Stomach (tissue), 19 donors: ENCODE measurements around the gene NUDT8. TPM values are rescaled to one million over a fixed set of nuclear protein-coding genes. Genes with fewer than 3 reads are reported as not detected.

Source experiments
- DNase-seq, 2 donors: peaks; one replicate each; pipeline versions ENCODE4 v3.0.0 to v3.0.0-alpha.2; 2013 to 2019
- H3K27ac ChIP-seq, 5 donors: fragments of 200-600 bp in 4 of 5; sonication (generic) in 4 of 5; one replicate each; pipeline ENCODE4 v1.5.1; 2013 to 2019; ENCODE audit warnings: mild to moderate bottlenecking in 1 of 5, moderate library complexity in 1 of 5
- H3K27me3 ChIP-seq, 3 donors: fragments of 200-600 bp; sonication (generic); one replicate each; pipeline ENCODE4 v1.5.1; 2017 to 2019; ENCODE audit warnings: mixed run types in 1 of 3
- H3K36me3 ChIP-seq, 4 donors: fragments of 200-600 bp; sonication (generic); 1 replicate in 3 of 4; 2 replicates in 1 of 4; pipeline ENCODE4 v1.5.1; 2016 to 2019
- H3K4me1 ChIP-seq, 4 donors: fragments of 200-600 bp; sonication (generic); one replicate each; pipeline ENCODE4 v1.5.1; 2016 to 2019
- H3K4me3 ChIP-seq, 4 donors: fragments of 200-600 bp; sonication (generic) in 3 of 4; one replicate each; pipeline ENCODE4 v1.5.1; 2016 to 2019; ENCODE audit warnings: mild to moderate bottlenecking in 1 of 4
- H3K9me3 ChIP-seq, 4 donors: fragments of 200-600 bp; sonication (generic); one replicate each; pipeline ENCODE4 v1.5.1; 2016 to 2019
- EP300 ChIP-seq: sonication (generic); formaldehyde crosslinking; IDR thresholded peaks from one replicate; pipeline ENCODE4 v1.6.1; 2017; ENCODE audit warnings: antibody characterized with exemption
- POLR2A ChIP-seq, 4 donors: fragments of 450-650 bp; IDR thresholded peaks; one replicate each; pipeline ENCODE4 v1.6.1; 2016; ENCODE audit warnings: antibody characterized with exemption in 4 of 4, control low read depth in 2 of 4, mild to moderate bottlenecking in 1 of 4, moderate library complexity in 1 of 4
- POLR2AphosphoS5 ChIP-seq, 3 donors: sonication (generic); formaldehyde crosslinking; IDR thresholded peaks; one replicate each; pipeline ENCODE4 v1.6.1; 2016; ENCODE audit warnings: antibody characterized with exemption in 3 of 3
- WGBS, 5 donors: extraction: QIAGEN DNeasy Blood & Tissue Kit in 3 of 5; methylation state at CpG; one replicate each; pipeline versions ENCODE4 v1.1.5 to v1.1.7; 2013 to 2018; 5-methylcytosine and 5-hydroxymethylcytosine counted together
- intact Hi-C: fragments of 100-400 bp; cut with DNase I; formaldehyde crosslinking; loops from one replicate; pipeline ENCODE4 v1.15.1; 2023; ENCODE audit warnings: low total_unique reads
- long read RNA-seq, 10 donors: transcript quantifications; one replicate each; lab custom pipeline, GENCODE V29; 2026
- polyA plus RNA-seq, 3 donors: library from polyadenylated mRNA; stranded (reverse); fragments of 200-250 nt; gene quantifications; one replicate each; pipeline ENCODE4 v1.2.3, GENCODE V29; 2013
- total RNA-seq, 5 donors: library from RNA; depleted of rRNA; stranded (reverse); fragments of >200 nt; gene quantifications; one replicate each; pipeline versions ENCODE4 v1.1.0 to v1.2.3, GENCODE V29; 2014 to 2016
- TF ChIP-seq, protein P1 (sequence below), 7 experiments: fragments of 450-650 bp in 4 of 7; fragments of 200-600 bp in 3 of 7; sonication (generic) in 3 of 7; IDR thresholded peaks; one replicate each; pipeline ENCODE4 v1.5.1; 2016 to 2019; ENCODE audit warnings: antibody characterized with exemption in 7 of 7, control low read depth in 2 of 7, mild to moderate bottlenecking in 1 of 7
- donor health status: healthy with polysubstance abuse.
- donor health status: Bipolar disorder and iron deficiency.
- donor health status: healthy.

The NUDT8 gene, protein sequence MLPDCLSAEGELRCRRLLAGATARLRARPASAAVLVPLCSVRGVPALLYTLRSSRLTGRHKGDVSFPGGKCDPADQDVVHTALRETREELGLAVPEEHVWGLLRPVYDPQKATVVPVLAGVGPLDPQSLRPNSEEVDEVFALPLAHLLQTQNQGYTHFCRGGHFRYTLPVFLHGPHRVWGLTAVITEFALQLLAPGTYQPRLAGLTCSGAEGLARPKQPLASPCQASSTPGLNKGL
- total RNA-seq (100 to 1,000 TPM in 1 of 5 donors, 1 to 10 TPM in 2, not detected in 2; 4.6 to 333 (median 8.8) TPM), polyA plus RNA-seq (10 to 100 TPM; 15.0 to 41.0 (median 19.5) TPM)
- long read RNA-seq, donor 1, partial matches to known transcripts, result 0 of 2 reads
- long read RNA-seq, donor 1, other reads (novel, unspliced or antisense), result 0 of 2 reads
- long read RNA-seq, donor 2, partial matches to known transcripts, result 0 of 2 reads
- long read RNA-seq, donor 2, other reads (novel, unspliced or antisense), result 0 of 2 reads
- long read RNA-seq, donor 3, partial matches to known transcripts, result 0 of 4 reads
- long read RNA-seq, donor 3, other reads (novel, unspliced or antisense), result 0 of 4 reads
- long read RNA-seq, donor 4, result 0 reads
- long read RNA-seq, donor 5, partial matches to known transcripts, result 0 of 1 reads
- long read RNA-seq, donor 5, other reads (novel, unspliced or antisense), result 0 of 1 reads
- long read RNA-seq, donor 6, transcript NUDT8-202 (4 exons, 728 nt), result major isoform, 10 of 16 reads
- long read RNA-seq, donor 6, transcript NUDT8-201 (3 exons, 809 nt), result minor isoform, 6 of 16 reads
- long read RNA-seq, donor 6, partial matches to known transcripts, result 0 of 16 reads
- long read RNA-seq, donor 6, other reads (novel, unspliced or antisense), result 0 of 16 reads
- long read RNA-seq, donor 7, transcript NUDT8-201 (3 exons, 809 nt), result major isoform, 5 of 9 reads
- long read RNA-seq, donor 7, partial matches to known transcripts, result 0 of 9 reads
- long read RNA-seq, donor 7, other reads (novel, unspliced or antisense), result 0 of 9 reads
- long read RNA-seq, donor 8, transcript NUDT8-202 (4 exons, 728 nt), result major isoform, 5 of 5 reads
- long read RNA-seq, donor 8, partial matches to known transcripts, result 0 of 5 reads
- long read RNA-seq, donor 8, other reads (novel, unspliced or antisense), result 0 of 5 reads
- long read RNA-seq, donor 9, partial matches to known transcripts, result 0 of 2 reads
- long read RNA-seq, donor 9, other reads (novel, unspliced or antisense), result 0 of 2 reads
- long read RNA-seq, donor 10, partial matches to known transcripts, result 0 of 1 reads
- long read RNA-seq, donor 10, other reads (novel, unspliced or antisense), result 0 of 1 reads

DNA sequence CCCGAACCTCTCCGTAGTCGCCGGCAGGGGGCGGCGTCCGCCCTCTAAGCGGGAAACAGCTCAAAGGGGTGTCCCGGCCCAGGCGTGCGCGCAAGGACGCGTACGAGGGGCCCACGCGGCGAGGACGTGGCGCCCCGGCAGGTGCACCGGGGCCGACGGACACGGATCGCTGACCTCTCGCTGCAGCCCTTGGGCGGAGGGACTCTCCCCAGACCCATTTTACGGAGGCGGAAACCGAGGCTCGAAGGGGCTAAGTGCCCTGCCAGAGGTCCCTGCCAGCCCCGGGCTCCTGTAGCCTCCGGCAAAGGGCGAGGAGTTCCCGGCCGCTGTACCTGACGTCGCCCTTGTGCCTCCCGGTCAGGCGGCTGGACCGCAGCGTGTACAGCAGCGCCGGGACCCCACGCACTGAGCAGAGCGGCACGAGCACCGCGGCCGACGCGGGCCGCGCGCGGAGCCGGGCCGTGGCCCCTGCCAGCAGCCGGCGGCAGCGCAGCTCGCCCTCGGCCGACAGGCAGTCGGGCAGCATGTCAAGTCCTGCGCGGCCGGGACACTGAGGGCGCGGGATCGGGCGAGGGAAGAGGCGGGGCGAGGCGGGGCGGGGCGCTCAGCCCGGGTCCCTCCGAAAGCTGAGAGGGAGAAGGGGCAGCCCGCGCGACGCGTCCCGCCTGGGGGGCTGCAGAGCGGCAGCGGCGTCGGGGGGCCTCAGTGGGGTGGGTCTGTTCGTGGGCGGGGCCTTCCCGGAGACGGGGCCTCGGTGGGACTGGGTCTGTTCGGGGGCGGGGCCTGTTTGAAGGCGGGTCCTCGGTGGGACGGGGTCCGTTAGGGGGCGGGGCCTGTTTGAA is at the start of gene NUDT8:
NUDT8 (minus strand) TSS at position 552 of the 842 bp plus-strand sequence; CDS start at position 526, 26 bp downstream.
- 0 to 1% (median 0%) methylated on average over 47 to 98 of the region's 102 CpGs for WGBS, 5 donors
- intact Hi-C loops, result no loop called here
- H3K27ac ChIP-seq, result peak within 1 kb of the TSS; percentile 93 to 98 (median 96)

DNA sequence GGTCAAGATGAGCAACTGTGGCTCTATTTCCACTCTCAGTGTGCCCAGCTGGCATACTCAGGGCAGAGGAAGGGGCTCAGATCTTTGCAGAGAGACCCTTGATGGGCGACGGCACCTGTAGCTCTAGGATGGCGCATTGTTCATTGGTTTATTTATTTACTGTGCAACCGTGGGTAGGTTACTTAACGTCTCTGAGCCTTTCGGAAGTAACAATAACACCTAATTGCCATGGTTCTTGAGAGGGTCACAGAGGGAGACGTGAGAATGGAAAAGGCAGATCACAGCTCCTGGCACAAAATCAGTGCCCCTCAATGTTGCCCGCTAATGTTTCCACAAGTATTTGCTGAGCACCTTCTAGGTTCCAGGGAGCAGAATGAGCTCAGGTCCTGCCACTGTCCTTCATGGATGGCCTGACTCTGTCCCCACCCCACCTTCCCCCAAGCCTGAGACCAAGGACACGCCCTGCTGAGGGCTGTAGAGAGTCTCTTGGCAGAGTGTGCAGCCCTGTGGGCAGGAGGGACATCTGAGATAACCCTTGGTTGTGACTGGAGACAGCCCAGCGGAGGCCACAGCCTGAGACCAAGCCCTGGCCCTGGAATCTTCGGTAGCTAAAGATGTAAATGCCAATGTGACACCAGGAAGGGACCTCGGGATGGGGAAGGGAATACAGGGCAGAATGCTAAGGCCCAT is 45.5 kb upstream of the NUDT8 start:
- WGBS, 5 donors, result 60 to 82% (median 76%) methylated on average over 10 to 12 of the region's 12 CpGs
- TF ChIP-seq POLR2AphosphoS5 (IDR thresholded peaks at IDR 0.05) (no peak), EP300 (no peak), POLR2A (IDR thresholded peaks at IDR 0.05) (no peak)
- TF ChIP-seq, protein P1, sequence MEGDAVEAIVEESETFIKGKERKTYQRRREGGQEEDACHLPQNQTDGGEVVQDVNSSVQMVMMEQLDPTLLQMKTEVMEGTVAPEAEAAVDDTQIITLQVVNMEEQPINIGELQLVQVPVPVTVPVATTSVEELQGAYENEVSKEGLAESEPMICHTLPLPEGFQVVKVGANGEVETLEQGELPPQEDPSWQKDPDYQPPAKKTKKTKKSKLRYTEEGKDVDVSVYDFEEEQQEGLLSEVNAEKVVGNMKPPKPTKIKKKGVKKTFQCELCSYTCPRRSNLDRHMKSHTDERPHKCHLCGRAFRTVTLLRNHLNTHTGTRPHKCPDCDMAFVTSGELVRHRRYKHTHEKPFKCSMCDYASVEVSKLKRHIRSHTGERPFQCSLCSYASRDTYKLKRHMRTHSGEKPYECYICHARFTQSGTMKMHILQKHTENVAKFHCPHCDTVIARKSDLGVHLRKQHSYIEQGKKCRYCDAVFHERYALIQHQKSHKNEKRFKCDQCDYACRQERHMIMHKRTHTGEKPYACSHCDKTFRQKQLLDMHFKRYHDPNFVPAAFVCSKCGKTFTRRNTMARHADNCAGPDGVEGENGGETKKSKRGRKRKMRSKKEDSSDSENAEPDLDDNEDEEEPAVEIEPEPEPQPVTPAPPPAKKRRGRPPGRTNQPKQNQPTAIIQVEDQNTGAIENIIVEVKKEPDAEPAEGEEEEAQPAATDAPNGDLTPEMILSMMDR (IDR thresholded peaks at IDR 0.05), result no peak
- peaks cover 4 to 18% (median 10%) of the 10 kb centered on the region in 4 donors for H3K4me1 ChIP-seq
- no peak overlapping the region for H3K4me3 ChIP-seq
- H3K36me3 ChIP-seq, result no peaks in the 10 kb centered on the region
- no peaks in the 10 kb centered on the region for H3K9me3 ChIP-seq
- intact Hi-C loops, result no loop called here
- H3K27ac ChIP-seq, result peak overlapping the region in 4 of 5 donors; percentile 36 to 64 (median 38)
- DNase-seq, result no peak
- peaks cover 0 to 31% (median 0%) of the 10 kb centered on the region in 3 donors for H3K27me3 ChIP-seq

More for the DNA sequence above, at the start of gene NUDT8:
- Histone ChIP-seq H3K4me3 (peak within 1 kb of the TSS; percentile 58 to 72 (median 66)), H3K9me3 (no peaks in the 10 kb centered on the region), H3K4me1 (peaks cover 15 to 48% (median 42%) of the 10 kb centered on the region in 4 donors), H3K27me3 (no peaks in the 10 kb centered on the region), H3K36me3 (no peaks in the 10 kb centered on the region)
- TF ChIP-seq POLR2AphosphoS5 (IDR thresholded peaks at IDR 0.05), result peak in 2 of 3 donors; percentile 54 to 84
- no peak for TF ChIP-seq POLR2A (IDR thresholded peaks at IDR 0.05)
- TF ChIP-seq, protein P1 (IDR thresholded peaks at IDR 0.05), result peak in 5 of 7 experiments; percentile 15 to 90 (median 77)
- peak; percentile 89 to 93 for DNase-seq

DNA sequence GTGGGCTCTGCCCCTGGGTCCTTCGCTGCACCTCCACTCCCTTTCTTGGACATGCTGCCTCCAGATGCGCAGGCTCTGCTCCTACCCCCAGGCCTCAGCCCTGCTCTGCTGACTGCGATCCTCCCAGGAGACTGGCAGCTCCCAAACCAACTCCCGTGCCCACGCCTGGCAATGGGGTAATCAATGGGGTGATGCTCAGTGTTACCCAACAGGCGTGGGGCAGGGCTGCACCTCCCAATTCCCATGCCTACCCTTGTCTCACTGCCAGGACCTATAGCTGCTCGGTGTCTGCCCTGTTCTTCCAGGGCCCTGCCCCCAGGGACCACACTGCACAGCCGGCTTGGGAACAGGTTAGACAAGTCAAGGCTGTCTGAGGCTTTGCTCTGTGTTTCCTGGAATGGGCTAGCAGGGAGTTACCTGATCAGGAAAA is 44.7 kb upstream of the NUDT8 start, which contains the start of gene ALDH3B2:
ALDH3B2 (minus strand) TSS at position 182 of the 430 bp plus-strand sequence. CDS start 7,688 bp downstream, outside the sequence.
- Histone ChIP-seq H3K9me3 (no peaks in the 10 kb centered on the region), H3K27me3 (peaks cover 0 to 31% (median 0%) of the 10 kb centered on the region in 3 donors), H3K4me3 (no peak within 1 kb of the TSS), H3K4me1 (peaks cover 4 to 18% (median 10%) of the 10 kb centered on the region in 4 donors), H3K27ac (peak within 1 kb of the TSS in 4 of 5 donors; percentile 36 to 64 (median 38)), H3K36me3 (no peaks in the 10 kb centered on the region)
- peak; percentile 88 to 93 for DNase-seq
- TF ChIP-seq POLR2AphosphoS5 (IDR thresholded peaks at IDR 0.05) (peak in 2 of 3 donors; percentile 75 to 84), POLR2A (IDR thresholded peaks at IDR 0.05) (no peak)
- TF ChIP-seq, protein P1 (IDR thresholded peaks at IDR 0.05), result no peak
- WGBS, 5 donors, result 49 to 62% (median 49%) methylated on average over 8 of the region's 8 CpGs
- intact Hi-C loops, result no loop called here
